GM12878 (cell line): ENCODE results near the gene RHEBL1. TPM values are rescaled to one million over a fixed set of nuclear protein-coding genes. Genes with fewer than 3 reads are reported as not detected.

Source experiments
- ATAC-seq: fragments of 200-7000 bp; cut with Tn5 transposase; 3 replicates; pipeline ENCODE4 v1.9.1; 2020; ENCODE audit warnings: mild to moderate bottlenecking, moderate library complexity
- BruUV-seq: library from RNA; stranded (reverse); fragments of 400-500 nt; replicated peaks from 2 replicates; lab custom pipeline; 2021; lab: Mats Ljungman, UMichigan
- CTCF ChIA-PET: fragments of 300-600 bp; sonication (Branson Sonifier 250); formaldehyde crosslinking; extraction: SDS; loops from one replicate; lab custom pipeline; 2021; ENCODE audit warnings: inconsistent platforms; lab: Yijun Ruan, JAX
- POLR2A ChIA-PET: fragments of 350-600 bp; formaldehyde crosslinking; extraction: SDS; loops from one replicate; lab custom pipeline; 2021; ENCODE audit warnings: inconsistent platforms; lab: Charles Lee
- RAD21 ChIA-PET: fragments of 300-600 bp; sonication (Branson Sonifier 250); formaldehyde crosslinking; loops from one replicate; lab custom pipeline; 2023; ENCODE audit warnings: antibody characterized with exemption; ENCODE audit not compliant: unreplicated experiment; lab: Charles Lee
- SMC1A ChIA-PET: fragments of 300-600 bp; sonication (Branson Sonifier 250); formaldehyde crosslinking; loops from one replicate; lab custom pipeline; 2023; ENCODE audit not compliant: unreplicated experiment, uncharacterized antibody; lab: Charles Lee
- DNase-seq: peaks from one replicate; pipeline ENCODE4 v3.0.0-alpha.2; 2011; ENCODE audit warnings: low read depth, low spot score
- FAIRE-seq: peaks from 3 replicates; lab custom pipeline; 2011; peaks lifted over from hg19 to GRCh38; lab: Jason Lieb, UNC
- H2AFZ ChIP-seq: 2 replicates; pipeline ENCODE4 v1.6.0; 2011; ENCODE audit warnings: low read depth, low read length, control low read depth; ENCODE audit not compliant: control insufficient read depth
- H3K27ac ChIP-seq: 2 replicates; pipeline ENCODE4 v1.5.1; 2011; ENCODE audit warnings: control low read depth; ENCODE audit not compliant: control insufficient read depth, insufficient read depth
- H3K27me3 ChIP-seq, 2 experiments: replicated peaks in 1 of 2; 2 replicates each; pipeline versions ENCODE4 v1.6.0 to v1.6.1; 2011; ENCODE audit warnings: low read length in 1 of 2; ENCODE audit not compliant: control insufficient read depth in 2 of 2, insufficient read depth in 2 of 2
- H3K36me3 ChIP-seq, 2 experiments: 2 replicates each; pipeline ENCODE4 v1.5.1; 2011; ENCODE audit warnings: low read length in 1 of 2; ENCODE audit not compliant: control insufficient read depth in 2 of 2, insufficient read depth in 2 of 2
- H3K4me1 ChIP-seq: 2 replicates; pipeline ENCODE4 v1.6.1; 2011; ENCODE audit warnings: mild to moderate bottlenecking, low read length, moderate library complexity, mixed read lengths; ENCODE audit not compliant: control insufficient read depth, insufficient read depth
- H3K4me2 ChIP-seq: 2 replicates; pipeline ENCODE4 v1.6.0; 2011; ENCODE audit warnings: control low read depth; ENCODE audit not compliant: control insufficient read depth, insufficient read depth
- H3K4me3 ChIP-seq: fragments of 200-600 bp; sonication (generic); 2 replicates; pipeline ENCODE4 v1.5.1; 2016
- H3K79me2 ChIP-seq: 2 replicates; pipeline ENCODE4 v1.6.0; 2011; ENCODE audit warnings: low read length; ENCODE audit not compliant: control insufficient read depth, insufficient read depth
- H3K9ac ChIP-seq: 2 replicates; pipeline ENCODE4 v1.8.0; 2011; ENCODE audit warnings: low read length, control low read depth, mixed read lengths; ENCODE audit not compliant: control insufficient read depth, insufficient read depth
- H3K9me3 ChIP-seq: replicated peaks from 3 replicates; pipeline ENCODE4 v1.5.1; 2011; ENCODE audit warnings: mild to moderate bottlenecking, low read length; ENCODE audit not compliant: control insufficient read depth, insufficient read depth
- H4K20me1 ChIP-seq: 2 replicates; pipeline ENCODE4 v1.6.0; 2011; ENCODE audit not compliant: control insufficient read depth, insufficient read depth
- BCL11A ChIP-seq: IDR thresholded peaks from 2 replicates; pipeline ENCODE4 v1.6.1; 2011; ENCODE audit warnings: low read depth, low read length
- BMI1 ChIP-seq: fragments of 450-650 bp; IDR thresholded peaks from 2 replicates; pipeline ENCODE4 v1.6.1; 2016; ENCODE audit warnings: mild to moderate bottlenecking, moderate library complexity, borderline replicate concordance
- CBFB ChIP-seq: IDR thresholded peaks from 2 replicates; pipeline ENCODE4 v1.6.1; 2016; ENCODE audit warnings: antibody characterized with exemption, low read depth
- MTA2 ChIP-seq: fragments of 450-650 bp; IDR thresholded peaks from 2 replicates; pipeline ENCODE4 v1.6.1; 2016; ENCODE audit warnings: low read depth, mild to moderate bottlenecking, moderate library complexity
- MTA3 ChIP-seq: IDR thresholded peaks from 2 replicates; pipeline ENCODE4 v1.6.1; 2012; ENCODE audit warnings: low read length, inconsistent platforms, borderline replicate concordance
- NR2C2 ChIP-seq: IDR thresholded peaks from 2 replicates; pipeline ENCODE4 v1.6.1; 2011; ENCODE audit warnings: borderline replicate concordance, low read depth; ENCODE audit not compliant: control insufficient read depth, insufficient read length
- PML ChIP-seq: IDR thresholded peaks from 2 replicates; pipeline ENCODE4 v1.6.1; 2012; ENCODE audit warnings: low read length, inconsistent platforms
- POLR2AphosphoS5 ChIP-seq: IDR thresholded peaks from 2 replicates; pipeline ENCODE4 v1.6.1; 2011; ENCODE audit warnings: mild to moderate bottlenecking, low read length, inconsistent platforms
- RUNX3 ChIP-seq: IDR thresholded peaks from 2 replicates; pipeline ENCODE4 v1.6.1; 2012; ENCODE audit warnings: low read length, inconsistent platforms
- SKIL ChIP-seq: fragments of 450-650 bp; IDR thresholded peaks from 2 replicates; pipeline ENCODE4 v1.6.1; 2017; ENCODE audit warnings: mild to moderate bottlenecking, low read depth, inconsistent platforms; ENCODE audit not compliant: poor library complexity, severe bottlenecking
- SMAD5 ChIP-seq: IDR thresholded peaks from 2 replicates; pipeline ENCODE4 v1.6.1; 2016; ENCODE audit warnings: antibody characterized with exemption, low read depth
- SMARCA5 ChIP-seq: fragments of 450-650 bp; IDR thresholded peaks from 2 replicates; pipeline ENCODE4 v1.6.1; 2017; ENCODE audit warnings: mild to moderate bottlenecking
- TAF1 ChIP-seq: IDR thresholded peaks from 2 replicates; pipeline ENCODE4 v1.6.1; 2011; ENCODE audit warnings: mild to moderate bottlenecking, low read depth, low read length, borderline replicate concordance
- YY1 ChIP-seq: IDR thresholded peaks from 2 replicates; pipeline ENCODE4 v1.6.1; 2011; ENCODE audit warnings: low read depth, mild to moderate bottlenecking, low read length
- ZBED1 ChIP-seq: IDR thresholded peaks from 2 replicates; pipeline ENCODE4 v1.6.1; 2016; ENCODE audit warnings: borderline replicate concordance
- ZZZ3 ChIP-seq: IDR thresholded peaks from 2 replicates; pipeline ENCODE4 v1.6.1; 2011; ENCODE audit warnings: low read depth; ENCODE audit not compliant: control insufficient read depth, insufficient read length
- WGBS: methylation state at CpG from one replicate; pipeline ENCODE4 v1.1.6; 2016; ENCODE audit warnings: low lambda C conversion rate; ENCODE audit not compliant: insufficient replicate concordance, insufficient coverage; ENCODE audit errors: missing lambda C conversion rate; 5-methylcytosine and 5-hydroxymethylcytosine counted together
- in situ Hi-C: fragments of 300-500 bp; cut with MboI; formaldehyde crosslinking; loops from 9 replicates; pipeline ENCODE4 v1.14.3; 2018; ENCODE audit warnings: mixed read lengths
- intact Hi-C: fragments of 100-400 bp; cut with micrococcal nuclease; formaldehyde crosslinking; loops from one replicate; pipeline ENCODE4 v1.14.2; 2022; ENCODE audit not compliant: unreplicated experiment
- polyA plus RNA-seq, 11 experiments: library from polyadenylated mRNA; depleted of rRNA in 4 of 11; unstranded in 6 of 11; stranded (reverse) in 5 of 11; fragments of >200 nt; fragmentation: Nextera tagmentation in 4 of 11; fragmentation: Illumina TruSeq in 1 of 11; extraction: Ambion mirVana in 4 of 11; extraction: Trizol in 1 of 11; gene quantifications; 1 replicate in 1 of 11; 2 replicates in 10 of 11; pipeline versions ENCODE4 v1.2.1 to v1.2.3, GENCODE V29; 2011 to 2016; ENCODE audit warnings: inconsistent platforms in 2 of 11, missing spikeins in 2 of 11, low read depth in 1 of 11
- total RNA-seq, 4 experiments: library from RNA; depleted of rRNA in 3 of 4; stranded (reverse); fragments of >200 nt in 3 of 4; fragmentation: Illumina TruSeq in 1 of 4; extraction: Trizol in 1 of 4; gene quantifications; 2 replicates each; pipeline versions ENCODE4 v1.2.1 to v1.2.3, GENCODE V29; 2013 to 2021
- TF ChIP-seq, protein P1 (sequence below): fragments of 450-650 bp; IDR thresholded peaks from 2 replicates; pipeline ENCODE4 v1.6.1; 2017; ENCODE audit warnings: mild to moderate bottlenecking, moderate library complexity
- TF ChIP-seq, protein P2 (sequence below): fragments of 450-650 bp; IDR thresholded peaks from 2 replicates; pipeline ENCODE4 v1.6.1; 2017; ENCODE audit warnings: mild to moderate bottlenecking

Gene RHEBL1
- total and polyA plus RNA-seq, 10 of the 15 experiments (the other 5 are each of a cell fraction or from before 2014, with no cell fraction given): 5.9 to 18.7 (median 12.0) TPM

DNA sequence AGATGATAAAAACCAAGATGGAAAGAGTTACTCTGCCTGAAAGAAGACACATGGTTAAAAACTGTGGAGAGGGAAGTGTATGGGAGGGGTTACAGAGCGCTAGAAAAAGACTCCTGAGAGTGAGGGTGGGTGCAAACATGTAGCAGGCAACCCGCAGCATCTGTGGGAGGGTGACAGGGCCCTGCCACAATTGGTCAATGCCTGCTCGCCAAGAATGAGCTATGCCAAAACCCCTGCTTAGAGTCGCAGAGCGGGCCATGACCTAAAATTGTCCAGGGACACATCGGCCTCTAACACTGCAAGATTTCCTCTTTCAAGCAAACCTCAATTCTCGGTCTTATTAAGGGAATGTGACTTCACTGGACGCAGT is 51.9 kb downstream of the RHEBL1 start:
- intact Hi-C loops: loop anchor here (1.0 kb wide), 1 partner anchor 19 kb away; the partner anchor contains the start of gene DDN
- Histone ChIP-seq H3K36me3 (peaks cover 9 to 10% of the 10 kb centered on the region in 2 experiments), H3K27ac (peak overlapping the region; percentile 93), H3K9ac (peak overlapping the region; percentile 90), H3K27me3 (no peaks in the 10 kb centered on the region), H3K4me1 (0 out of 2 replicates have a peak, but pooled peaks cover 3% of the 10 kb centered on the region), H2AFZ (peak overlapping the region; percentile 75), H3K4me2 (peak overlapping the region; percentile 75), H3K79me2 (peaks cover 21% of the 10 kb centered on the region), H3K4me3 (peak overlapping the region; percentile 93), H3K9me3 (no peaks in the 10 kb centered on the region), H4K20me1 (no peaks in the 10 kb centered on the region)
- peak; percentile 35 for ATAC-seq
- in situ Hi-C loops: no loop called here
- ChIA-PET POLR2A (interaction anchor here (0.6 to 4.9 kb wide), 3 partner anchors 12 to 237 kb away, joined by 3 to 52 read pairs (median 4); partner anchors contain the start of gene DDN), SMC1A (interaction anchor here (1.0 to 7.5 kb wide), 4 partner anchors 17 to 117 kb away, joined by 3 to 47 read pairs (median 12); partner anchors contain the start of gene DDN), CTCF (interaction anchor here (0.7 to 11.1 kb wide), 7 partner anchors 12 to 165 kb away, joined by 3 to 172 read pairs (median 9); partner anchors contain the start of genes DDN and DDX23), RAD21 (interaction anchor here (0.6 to 5.0 kb wide), 4 partner anchors 20 to 116 kb away, joined by 3 to 62 read pairs (median 3); partner anchors contain the start of genes DDN and KMT2D)
- no peak for DNase-seq
- TF ChIP-seq NR2C2 (no peak), TAF1 (no peak), POLR2AphosphoS5 (no peak), PML (peak; percentile 14; the same call in 1 of the 2 replicates), ZZZ3 (no peak), SMAD5 (no peak), ZBED1 (no peak), MTA2 (no peak), SKIL (no peak), BMI1 (no peak), RUNX3 (0 out of 2 replicates have a peak, but pooled peaks have one; percentile 37), YY1 (no peak), CBFB (no peak), BCL11A (no peak), MTA3 (0 out of 2 replicates have a peak, but pooled peaks have one; percentile 9), SMARCA5 (no peak)
- TF ChIP-seq, protein P1, sequence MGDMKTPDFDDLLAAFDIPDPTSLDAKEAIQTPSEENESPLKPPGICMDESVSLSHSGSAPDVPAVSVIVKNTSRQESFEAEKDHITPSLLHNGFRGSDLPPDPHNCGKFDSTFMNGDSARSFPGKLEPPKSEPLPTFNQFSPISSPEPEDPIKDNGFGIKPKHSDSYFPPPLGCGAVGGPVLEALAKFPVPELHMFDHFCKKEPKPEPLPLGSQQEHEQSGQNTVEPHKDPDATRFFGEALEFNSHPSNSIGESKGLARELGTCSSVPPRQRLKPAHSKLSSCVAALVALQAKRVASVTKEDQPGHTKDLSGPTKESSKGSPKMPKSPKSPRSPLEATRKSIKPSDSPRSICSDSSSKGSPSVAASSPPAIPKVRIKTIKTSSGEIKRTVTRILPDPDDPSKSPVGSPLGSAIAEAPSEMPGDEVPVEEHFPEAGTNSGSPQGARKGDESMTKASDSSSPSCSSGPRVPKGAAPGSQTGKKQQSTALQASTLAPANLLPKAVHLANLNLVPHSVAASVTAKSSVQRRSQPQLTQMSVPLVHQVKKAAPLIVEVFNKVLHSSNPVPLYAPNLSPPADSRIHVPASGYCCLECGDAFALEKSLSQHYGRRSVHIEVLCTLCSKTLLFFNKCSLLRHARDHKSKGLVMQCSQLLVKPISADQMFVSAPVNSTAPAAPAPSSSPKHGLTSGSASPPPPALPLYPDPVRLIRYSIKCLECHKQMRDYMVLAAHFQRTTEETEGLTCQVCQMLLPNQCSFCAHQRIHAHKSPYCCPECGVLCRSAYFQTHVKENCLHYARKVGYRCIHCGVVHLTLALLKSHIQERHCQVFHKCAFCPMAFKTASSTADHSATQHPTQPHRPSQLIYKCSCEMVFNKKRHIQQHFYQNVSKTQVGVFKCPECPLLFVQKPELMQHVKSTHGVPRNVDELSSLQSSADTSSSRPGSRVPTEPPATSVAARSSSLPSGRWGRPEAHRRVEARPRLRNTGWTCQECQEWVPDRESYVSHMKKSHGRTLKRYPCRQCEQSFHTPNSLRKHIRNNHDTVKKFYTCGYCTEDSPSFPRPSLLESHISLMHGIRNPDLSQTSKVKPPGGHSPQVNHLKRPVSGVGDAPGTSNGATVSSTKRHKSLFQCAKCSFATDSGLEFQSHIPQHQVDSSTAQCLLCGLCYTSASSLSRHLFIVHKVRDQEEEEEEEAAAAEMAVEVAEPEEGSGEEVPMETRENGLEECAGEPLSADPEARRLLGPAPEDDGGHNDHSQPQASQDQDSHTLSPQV: no peak
- TF ChIP-seq, protein P2, sequence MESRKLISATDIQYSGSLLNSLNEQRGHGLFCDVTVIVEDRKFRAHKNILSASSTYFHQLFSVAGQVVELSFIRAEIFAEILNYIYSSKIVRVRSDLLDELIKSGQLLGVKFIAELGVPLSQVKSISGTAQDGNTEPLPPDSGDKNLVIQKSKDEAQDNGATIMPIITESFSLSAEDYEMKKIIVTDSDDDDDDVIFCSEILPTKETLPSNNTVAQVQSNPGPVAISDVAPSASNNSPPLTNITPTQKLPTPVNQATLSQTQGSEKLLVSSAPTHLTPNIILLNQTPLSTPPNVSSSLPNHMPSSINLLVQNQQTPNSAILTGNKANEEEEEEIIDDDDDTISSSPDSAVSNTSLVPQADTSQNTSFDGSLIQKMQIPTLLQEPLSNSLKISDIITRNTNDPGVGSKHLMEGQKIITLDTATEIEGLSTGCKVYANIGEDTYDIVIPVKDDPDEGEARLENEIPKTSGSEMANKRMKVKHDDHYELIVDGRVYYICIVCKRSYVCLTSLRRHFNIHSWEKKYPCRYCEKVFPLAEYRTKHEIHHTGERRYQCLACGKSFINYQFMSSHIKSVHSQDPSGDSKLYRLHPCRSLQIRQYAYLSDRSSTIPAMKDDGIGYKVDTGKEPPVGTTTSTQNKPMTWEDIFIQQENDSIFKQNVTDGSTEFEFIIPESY: no peak
- FAIRE-seq: no peak
- no TSS peak for BruUV-seq
- WGBS: 1% methylated on average over 8 of the region's 8 CpGs
